GM13977 (cell line): ENCODE results near the gene ENTPD6.
"Not testable (repeated sequence)": the region's sequence is repeated elsewhere in the genome, so short reads cannot be mapped to it uniquely, and the experiment has no call there.

Experiments
- DNase-seq: peaks from one replicate; pipeline ENCODE4 v3.0.0; 2012; ENCODE audit warnings: low spot score
- in situ Hi-C: fragments of 300-500 bp; cut with MboI; formaldehyde crosslinking; loops from one replicate; pipeline ENCODE4 v1.12.0; 2022; ENCODE audit warnings: low sequenced_read_pairs, low pct_unique_long_range_greater_than_20kb, mixed read lengths, inconsistent platforms; ENCODE audit not compliant: unreplicated experiment
- TF ChIP-seq, protein P1 (sequence below): IDR thresholded peaks from 2 replicates; pipeline ENCODE4 v1.5.1; 2012; ENCODE audit warnings: mild to moderate bottlenecking, control low read depth; ENCODE audit not compliant: insufficient read depth; ENCODE audit errors: extremely low read depth, missing control alignments

ENTPD6 gene

DNA sequence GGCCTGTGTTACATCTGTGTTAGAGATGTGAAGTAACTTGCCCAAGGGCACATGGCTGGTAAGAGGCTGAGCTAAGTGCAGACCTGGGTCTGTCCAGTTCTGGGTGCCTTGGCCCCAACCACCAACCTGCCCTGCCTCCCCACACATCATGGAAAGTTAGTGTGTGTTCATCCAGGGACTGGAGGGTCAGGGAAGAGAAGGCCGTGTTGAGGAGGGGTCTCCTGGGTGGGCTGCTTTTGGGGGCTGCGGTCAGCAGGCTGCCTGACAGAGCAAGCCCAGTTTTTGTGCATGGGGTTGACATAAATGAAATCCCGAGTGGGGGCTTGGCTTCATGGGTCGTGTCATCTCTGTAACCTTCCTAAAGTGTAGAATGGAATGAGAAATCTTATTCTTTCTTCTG lies 63.3 kb downstream of the ENTPD6 start:
- in situ Hi-C loops, result no loop called here
- DNase-seq, result no peak
- TF ChIP-seq, protein P1, sequence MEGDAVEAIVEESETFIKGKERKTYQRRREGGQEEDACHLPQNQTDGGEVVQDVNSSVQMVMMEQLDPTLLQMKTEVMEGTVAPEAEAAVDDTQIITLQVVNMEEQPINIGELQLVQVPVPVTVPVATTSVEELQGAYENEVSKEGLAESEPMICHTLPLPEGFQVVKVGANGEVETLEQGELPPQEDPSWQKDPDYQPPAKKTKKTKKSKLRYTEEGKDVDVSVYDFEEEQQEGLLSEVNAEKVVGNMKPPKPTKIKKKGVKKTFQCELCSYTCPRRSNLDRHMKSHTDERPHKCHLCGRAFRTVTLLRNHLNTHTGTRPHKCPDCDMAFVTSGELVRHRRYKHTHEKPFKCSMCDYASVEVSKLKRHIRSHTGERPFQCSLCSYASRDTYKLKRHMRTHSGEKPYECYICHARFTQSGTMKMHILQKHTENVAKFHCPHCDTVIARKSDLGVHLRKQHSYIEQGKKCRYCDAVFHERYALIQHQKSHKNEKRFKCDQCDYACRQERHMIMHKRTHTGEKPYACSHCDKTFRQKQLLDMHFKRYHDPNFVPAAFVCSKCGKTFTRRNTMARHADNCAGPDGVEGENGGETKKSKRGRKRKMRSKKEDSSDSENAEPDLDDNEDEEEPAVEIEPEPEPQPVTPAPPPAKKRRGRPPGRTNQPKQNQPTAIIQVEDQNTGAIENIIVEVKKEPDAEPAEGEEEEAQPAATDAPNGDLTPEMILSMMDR, result no peak

DNA sequence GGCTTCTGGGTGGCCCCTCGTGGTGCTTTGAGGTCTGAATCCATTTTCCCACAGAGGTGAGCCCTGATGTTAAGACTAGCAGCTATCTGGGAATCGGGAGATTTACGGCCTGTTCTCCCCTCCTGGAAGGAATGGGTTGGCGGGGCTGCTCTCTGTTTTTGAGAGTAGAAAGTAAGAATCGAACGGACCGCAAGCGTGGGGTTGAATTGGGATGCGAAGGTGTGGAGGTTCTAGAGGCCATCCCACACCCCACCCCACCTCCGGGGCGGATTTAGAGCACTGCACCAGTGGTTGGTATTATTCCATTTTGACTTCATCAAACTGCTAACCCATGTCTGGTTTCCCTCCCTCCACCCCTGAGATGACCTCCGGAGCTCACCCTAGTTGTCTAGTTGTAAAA lies 63.8 kb downstream of the ENTPD6 start:
- DNase-seq, result no peak
- TF ChIP-seq, protein P1, result no peak
- in situ Hi-C loops, result no loop called here

DNA sequence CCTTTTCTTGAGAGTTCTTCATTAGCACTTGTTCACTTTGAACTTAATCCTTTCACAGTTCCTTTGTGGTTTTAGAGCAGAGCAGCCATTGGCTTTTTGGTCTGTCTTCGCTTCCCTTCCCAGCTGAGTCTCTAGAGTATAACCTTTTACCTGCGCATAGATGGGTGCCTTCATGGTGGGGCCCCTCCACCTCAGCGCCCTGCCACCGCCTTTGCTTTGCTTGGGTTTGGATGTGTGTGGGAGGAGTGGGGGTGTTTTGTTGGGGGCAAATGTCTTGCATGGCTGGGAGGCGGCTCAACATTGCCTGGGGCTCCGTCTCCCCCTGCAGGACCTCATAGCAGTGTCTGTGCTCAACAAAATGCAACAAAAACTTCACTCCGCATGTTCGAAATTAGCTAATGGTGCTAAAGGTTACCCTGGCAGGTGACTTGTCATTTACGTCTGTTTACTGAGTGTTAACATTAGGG lies 64.3 kb downstream of the ENTPD6 start:
- in situ Hi-C loops, result no loop called here
- TF ChIP-seq, protein P1, result no peak
- DNase-seq, result no peak

DNA sequence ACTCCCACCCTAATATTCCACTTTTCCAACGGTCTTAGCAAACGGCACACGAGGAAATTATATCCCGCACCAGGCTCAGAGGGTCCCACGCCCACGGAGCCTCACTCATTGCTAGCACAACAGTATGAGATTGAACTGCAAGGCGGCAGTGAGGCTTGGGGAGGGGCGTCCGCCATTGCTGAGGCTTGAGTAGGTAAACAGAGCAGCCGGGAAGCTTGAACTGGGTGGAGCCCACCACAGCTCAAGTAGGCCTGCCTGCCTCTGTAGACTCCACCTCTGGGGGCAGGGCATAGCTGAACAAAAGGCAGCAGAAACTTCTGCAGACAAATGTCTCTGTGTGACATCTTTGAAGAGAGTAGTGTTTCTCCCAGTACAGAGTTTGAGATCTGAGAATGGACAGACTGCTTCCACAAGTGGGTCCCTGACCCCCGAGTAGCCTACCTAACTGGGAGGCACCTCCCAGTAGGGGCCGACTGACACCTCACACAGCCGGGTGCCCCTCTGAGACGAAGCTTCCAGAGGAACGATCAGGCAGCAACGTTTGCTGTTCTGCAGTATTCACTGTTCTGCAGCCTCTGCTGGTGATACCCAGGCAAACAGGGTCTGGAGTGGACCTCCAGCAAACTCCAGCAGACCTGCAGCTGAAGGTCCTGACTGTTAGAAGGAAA lies 65.4 kb downstream of the ENTPD6 start:
- DNase-seq, in situ Hi-C loops: not testable (repeated sequence)

DNA sequence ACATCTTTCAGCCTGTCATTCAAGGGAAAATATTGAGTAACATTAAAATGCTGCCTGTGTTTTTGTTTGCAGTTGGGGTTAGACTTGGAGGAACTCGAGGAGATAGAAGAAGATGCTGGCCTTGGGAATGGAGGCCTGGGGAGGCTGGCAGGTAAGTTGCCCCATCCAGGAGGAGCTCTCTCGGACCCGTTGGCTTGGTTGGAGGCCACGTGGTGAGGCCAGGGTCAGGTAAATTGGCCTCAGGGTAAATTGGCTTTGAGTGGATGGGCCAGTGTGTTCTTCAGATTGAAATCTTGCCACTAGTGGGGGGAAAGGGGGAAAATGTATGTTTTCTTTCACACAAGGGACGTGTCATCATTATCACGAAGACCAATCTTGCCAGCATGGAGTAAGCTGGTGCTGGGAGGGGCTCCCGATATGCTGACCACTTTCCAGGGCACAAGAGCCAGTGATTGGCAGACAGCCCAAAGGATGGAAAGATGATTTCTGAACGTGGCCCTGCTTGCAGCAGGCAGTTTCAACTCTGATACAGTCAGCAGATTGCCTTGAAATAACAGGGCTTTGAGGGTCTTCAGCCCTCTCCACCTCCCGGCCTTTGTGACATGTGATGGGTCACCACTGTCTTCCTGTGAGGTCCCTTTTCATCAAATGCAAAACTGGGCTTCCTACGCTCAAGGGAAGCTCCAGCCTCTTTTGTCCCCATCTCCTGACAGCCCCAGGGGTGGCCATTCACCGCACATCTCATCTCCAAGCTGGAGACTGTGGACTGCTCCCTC lies 73.7 kb downstream of the ENTPD6 start:
- in situ Hi-C loops, result no loop called here
- DNase-seq, result no peak
- TF ChIP-seq, protein P1, result no peak

DNA sequence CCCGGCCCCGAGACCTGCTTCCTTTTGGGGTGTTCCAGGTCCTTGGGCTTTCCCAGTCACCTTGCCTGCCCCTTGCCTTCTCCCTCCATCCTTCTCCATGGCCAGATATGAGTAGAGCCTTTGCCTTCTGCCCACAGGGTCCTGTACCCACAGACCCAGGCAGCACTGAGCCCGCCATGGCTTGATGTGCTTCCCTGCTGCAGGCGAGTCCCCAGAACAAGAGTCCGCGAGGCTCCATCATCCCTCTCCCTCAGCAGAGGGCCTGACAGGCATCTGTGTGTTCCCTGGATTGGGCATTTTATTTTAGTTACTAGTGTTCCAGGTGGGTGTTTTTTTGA lies 74.3 kb downstream of the ENTPD6 start:
- DNase-seq, result no peak
- in situ Hi-C loops, result no loop called here
- TF ChIP-seq, protein P1, result no peak

DNA sequence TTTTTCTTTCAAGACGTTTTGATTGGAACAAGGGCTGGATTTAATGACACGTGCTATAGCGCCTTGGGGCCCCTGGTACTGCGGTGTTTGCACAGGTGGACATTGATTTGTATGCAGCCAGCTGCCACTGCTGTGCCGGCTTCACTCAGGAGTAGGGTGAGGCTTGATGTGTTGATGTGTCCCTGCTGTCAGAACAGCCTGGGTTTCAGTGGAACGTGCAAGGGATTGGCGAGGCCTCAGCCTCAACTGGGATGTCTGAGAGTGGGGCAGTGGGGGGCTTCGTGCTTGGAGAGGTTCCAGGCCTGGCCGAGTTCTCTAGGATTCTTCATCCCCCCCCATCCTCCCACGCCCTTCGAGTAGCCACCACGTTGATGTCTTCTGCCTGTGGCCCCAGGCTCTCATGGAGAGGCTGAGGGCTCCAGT lies 75.3 kb downstream of the ENTPD6 start:
- TF ChIP-seq, protein P1, result no peak
- no peak for DNase-seq
- in situ Hi-C loops, result no loop called here
